SH-SY5Y (cell line): Measurements from ENCODE around the gene AXIN1.

Experiments
- GATA2 ChIP-seq: IDR thresholded peaks from 2 replicates; pipeline ENCODE4 v1.6.1; 2011; ENCODE audit warnings: mild to moderate bottlenecking, low read depth, low read length
- GATA3 ChIP-seq: IDR thresholded peaks from 2 replicates; pipeline ENCODE4 v1.6.1; 2011; ENCODE audit warnings: low read depth, mild to moderate bottlenecking, low read length, moderate library complexity

Gene AXIN1

GRCh38 chr16:268141-269053 is 84.1 kb downstream of the AXIN1 start:
- TF ChIP-seq GATA2 (no peak), GATA3 (no peak)

GRCh38 chr16:266258-267164 is 86.0 kb downstream of the AXIN1 start:
- no peak for TF ChIP-seq GATA3
- TF ChIP-seq GATA2, result no peak

DNA sequence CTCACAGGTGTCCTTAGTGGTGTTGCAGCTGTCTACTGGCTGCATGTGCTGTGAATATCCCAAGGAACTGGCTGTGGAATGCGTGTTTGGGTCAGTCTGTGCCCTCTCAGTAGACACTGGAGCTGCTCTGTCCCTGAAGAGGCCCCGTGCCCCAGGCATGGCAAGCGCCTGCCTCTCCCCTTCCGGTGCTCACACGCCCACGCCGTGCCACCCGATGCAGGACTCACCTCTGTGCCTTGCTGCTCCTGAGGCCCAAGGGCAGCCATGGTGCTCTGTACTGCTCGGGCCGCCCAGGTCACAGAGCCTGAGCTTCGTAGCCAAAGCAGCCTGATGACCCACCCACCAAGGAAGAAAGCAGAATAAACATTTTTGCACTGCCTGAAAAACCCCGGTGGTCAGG is 86.8 kb downstream of the AXIN1 start:
- TF ChIP-seq GATA3, result no peak
- TF ChIP-seq GATA2, result no peak

GRCh38 chr16:265002-265529 is 87.5 kb downstream of the AXIN1 start:
- no peak for TF ChIP-seq GATA3
- no peak for TF ChIP-seq GATA2

- TF ChIP-seq GATA2 (no peak), GATA3 (no peak)
Observed at GRCh38 chr16:264440-264951, 88.0 kb downstream of the AXIN1 start.

- TF ChIP-seq GATA2 (no peak), GATA3 (no peak)
Observed at GRCh38 chr16:263944-264343, 88.6 kb downstream of the AXIN1 start.

GRCh38 chr16:263182-263774 is 89.2 kb downstream of the AXIN1 start:
- TF ChIP-seq GATA2 (no peak), GATA3 (no peak)

DNA sequence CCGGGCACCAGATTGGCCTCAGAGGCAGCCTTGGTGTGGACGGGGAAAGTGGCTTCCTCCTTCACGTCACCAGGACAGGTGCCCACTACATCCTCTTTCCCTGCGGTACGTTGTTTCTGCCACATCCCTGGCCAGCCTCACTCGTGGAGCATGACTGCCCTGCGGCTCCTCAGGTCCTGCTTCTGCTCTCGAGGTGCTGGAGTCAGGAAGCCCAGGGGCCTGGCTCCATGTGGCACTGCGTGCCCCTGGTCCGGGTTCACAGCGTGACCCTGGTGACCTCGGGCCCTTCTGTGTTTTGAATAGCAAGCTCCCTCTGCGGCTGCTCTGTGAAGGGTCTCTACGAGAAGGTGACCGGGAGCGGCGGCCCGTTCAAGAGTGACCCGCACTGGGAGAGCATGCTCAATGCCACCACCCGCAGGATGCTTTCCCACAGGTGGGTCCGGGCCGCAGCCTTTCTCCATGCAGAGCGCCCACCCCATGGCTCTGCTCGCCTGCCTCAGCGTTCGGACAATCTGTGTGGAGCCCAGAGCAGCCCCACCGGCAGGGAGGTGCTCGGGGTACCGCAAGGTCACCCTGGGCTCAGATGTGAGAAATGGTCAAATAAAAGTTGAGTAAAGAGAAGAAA is 90.3 kb downstream of the AXIN1 start:
- TF ChIP-seq GATA3, result no peak

DNA sequence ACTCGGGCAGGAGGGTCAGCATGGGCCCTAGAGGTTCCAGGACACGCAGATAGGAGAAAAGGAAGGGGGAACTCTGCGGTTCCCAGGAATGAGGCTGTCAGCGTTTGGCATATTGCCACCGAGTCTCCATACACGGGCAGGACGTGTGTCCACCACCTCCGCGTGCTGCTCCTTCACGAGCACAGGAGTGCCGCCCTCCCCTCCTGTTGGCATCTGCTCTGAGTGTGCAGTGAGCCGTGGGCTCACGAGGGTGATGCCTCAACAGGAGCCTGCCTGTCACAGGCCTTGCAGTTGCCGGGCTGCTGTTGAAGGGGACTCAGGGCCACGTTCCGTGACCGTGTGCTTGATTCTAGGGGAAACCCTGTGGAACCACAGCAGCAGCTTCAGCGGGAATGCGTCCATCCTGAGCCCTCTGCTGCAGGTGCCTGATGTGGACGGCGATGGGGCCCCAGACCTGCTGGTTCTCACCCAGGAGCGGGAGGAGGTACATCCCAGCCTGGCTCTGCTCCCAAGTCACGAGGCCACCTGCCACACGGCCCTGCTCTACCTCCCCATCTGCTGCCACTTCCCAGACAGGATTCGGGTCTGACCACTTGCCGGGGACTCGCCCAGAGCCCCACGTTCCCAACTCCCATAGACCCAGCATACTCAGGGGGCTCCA is 91.4 kb downstream of the AXIN1 start:
- no peak for TF ChIP-seq GATA3
- no peak for TF ChIP-seq GATA2

- TF ChIP-seq GATA3, result no peak
Observed at GRCh38 chr16:260326-260725, 92.2 kb downstream of the AXIN1 start.

DNA sequence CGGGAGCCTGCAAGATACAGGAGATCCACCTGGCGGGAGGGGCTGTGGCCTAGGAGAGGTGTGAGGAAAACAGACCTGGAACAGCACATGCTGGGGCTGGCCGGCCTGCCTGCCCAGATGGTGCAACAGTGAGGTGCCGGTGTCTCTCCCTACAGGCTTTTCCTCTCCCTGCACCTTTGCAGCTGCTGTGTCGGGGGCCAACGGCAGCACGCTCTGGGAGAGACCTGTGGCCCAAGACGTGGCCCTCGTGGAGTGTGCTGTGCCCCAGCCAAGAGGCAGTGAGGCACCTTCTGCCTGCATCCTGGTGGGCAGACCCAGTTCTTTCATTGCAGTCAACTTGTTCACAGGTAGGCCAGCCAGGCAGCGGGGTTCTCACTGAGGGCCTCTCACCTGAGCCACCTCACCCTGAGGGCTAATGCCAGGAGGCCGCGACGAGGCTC is 92.7 kb downstream of the AXIN1 start:
- TF ChIP-seq GATA3, result no peak
- no peak for TF ChIP-seq GATA2

GRCh38 chr16:259226-259625 is 93.3 kb downstream of the AXIN1 start:
- TF ChIP-seq GATA2 (no peak), GATA3 (no peak)

- TF ChIP-seq GATA2, result no peak
- TF ChIP-seq GATA3, result no peak
Observed at GRCh38 chr16:255183-255582, 97.3 kb downstream of the AXIN1 start.
